ENCODE data around the gene AACS. TPM values are rescaled to one million over a fixed set of nuclear protein-coding genes. Genes with fewer than 3 reads are reported as not detected.

AACS gene
- total and polyA plus RNA-seq, 10 of the 15 experiments (the other 5 are each of a cell fraction or from before 2014, with no cell fraction given), result 10.1 to 34.0 (median 21.1) TPM

GRCh38 chr12:125142601-125143000 is 77.4 kb downstream of the AACS start:
- CTCF ChIA-PET, result no interaction called here
- RAD21 ChIA-PET (ENCODE audit: unreplicated experiment), result no interaction called here

GRCh38 chr12:125143491-125143890 is 78.3 kb downstream of the AACS start:
- POLR2A ChIA-PET, result no interaction called here
- Histone ChIP-seq H3K27me3 (replicated peaks in 1 of 2; ENCODE audit: control insufficient read depth in 2 of 2, insufficient read depth in 2 of 2, low read length in 1 of 2) (no peaks in the 10 kb centered on the region), H3K4me1 (ENCODE audit: control insufficient read depth, insufficient read depth, low read length) (peaks cover 12% of the 10 kb centered on the region), H3K9me3 (replicated peaks; ENCODE audit: control insufficient read depth, insufficient read depth, low read length) (no peaks in the 10 kb centered on the region), H2AFZ (ENCODE audit: control insufficient read depth, low read depth, low read length) (no peak overlapping the region), H3K4me2 (ENCODE audit: control insufficient read depth, insufficient read depth) (no peak overlapping the region), H3K36me3 (ENCODE audit: control insufficient read depth in 2 of 2, insufficient read depth in 2 of 2, low read length in 1 of 2) (no peaks in the 10 kb centered on the region), H4K20me1 (ENCODE audit: control insufficient read depth, insufficient read depth) (0 out of 2 replicates have a peak, but pooled peaks cover 2% of the 10 kb centered on the region), H3K9ac (ENCODE audit: control insufficient read depth, insufficient read depth, low read length) (no peak overlapping the region), H3K4me3 (no peak overlapping the region), H3K79me2 (ENCODE audit: control insufficient read depth, insufficient read depth, low read length) (no peaks in the 10 kb centered on the region), H3K27ac (ENCODE audit: control insufficient read depth, insufficient read depth) (no peak overlapping the region)
- RAD21 ChIA-PET (ENCODE audit: unreplicated experiment), result no interaction called here
- WGBS (ENCODE audit: insufficient coverage, insufficient replicate concordance, low lambda C conversion rate, missing lambda C conversion rate), result 57% methylated on average over 9 of the region's 9 CpGs
- TF ChIP-seq IKZF2 (IDR thresholded peaks at IDR 0.05), result no peak
- TF ChIP-seq NFYB (IDR thresholded peaks at IDR 0.05; ENCODE audit: insufficient read depth, low read depth, low read length), result no peak
- TF ChIP-seq CBX3 (IDR thresholded peaks at IDR 0.05; ENCODE audit: borderline replicate concordance, low read depth), result no peak
- TF ChIP-seq KAT2A (conservative IDR thresholded peaks at IDR 0.05; ENCODE audit: control insufficient read depth, low read depth, low read length), result no peak
- no peak for TF ChIP-seq RAD51 (IDR thresholded peaks at IDR 0.05)
- TF ChIP-seq SKIL (IDR thresholded peaks at IDR 0.05; ENCODE audit: low read depth, poor library complexity, severe bottlenecking), result no peak
- no peak for TF ChIP-seq NR2C1 (IDR thresholded peaks at IDR 0.05)
- TF ChIP-seq SMC3 (IDR thresholded peaks at IDR 0.05; ENCODE audit: borderline replicate concordance, low read length), result no peak
- TF ChIP-seq ZBTB4 (CRISPR knock-in tag; IDR thresholded peaks at IDR 0.05), result no peak
- in situ Hi-C loops (cut with MboI) (no loop called here), intact Hi-C loops (cut with micrococcal nuclease; ENCODE audit: unreplicated experiment) (no loop called here)
- no peak for FAIRE-seq
- CTCF ChIA-PET, result no interaction called here
- ATAC-seq, result no peak
- SMC1A ChIA-PET (ENCODE audit: uncharacterized antibody, unreplicated experiment), result no interaction called here
- no peak for DNase-seq (ENCODE audit: low read depth, low spot score)
- BruUV-seq (replicated peaks), result no TSS peak

More at GRCh38 chr12:125142601-125143000, 77.4 kb downstream of the AACS start:
- H4K20me1 ChIP-seq (ENCODE audit: control insufficient read depth, insufficient read depth), result 0 out of 2 replicates have a peak, but pooled peaks cover 2% of the 10 kb centered on the region
- TSS peak; percentile 41 for BruUV-seq (replicated peaks)
- H3K4me3 ChIP-seq, result no peak overlapping the region
- intact Hi-C loops (cut with micrococcal nuclease; ENCODE audit: unreplicated experiment), result no loop called here
- TF ChIP-seq MYC (IDR thresholded peaks at IDR 0.05; ENCODE audit: insufficient read depth, insufficient read length, insufficient replicate concordance, low read length, severe bottlenecking), result no peak
- TF ChIP-seq RUNX3 (IDR thresholded peaks at IDR 0.05; ENCODE audit: low read length), result no peak
- TF ChIP-seq POLR2AphosphoS2 (IDR thresholded peaks at IDR 0.05; ENCODE audit: low read depth, low read length), result no peak
- no peak for TF ChIP-seq SIN3A (IDR thresholded peaks at IDR 0.05; ENCODE audit: low read depth, low read length)
- no peak for TF ChIP-seq MEF2A (IDR thresholded peaks at IDR 0.05; ENCODE audit: insufficient read depth, low read depth, low read length)
- TF ChIP-seq CREB1 (IDR thresholded peaks at IDR 0.05; ENCODE audit: low read depth), result no peak
- DNase-seq (ENCODE audit: low read depth, low spot score) (no peak), ATAC-seq (no peak), FAIRE-seq (no peak)
- H3K27ac ChIP-seq (ENCODE audit: control insufficient read depth, insufficient read depth), result no peak overlapping the region
- in situ Hi-C loops (cut with MboI), result no loop called here
- no peak overlapping the region for H2AFZ ChIP-seq (ENCODE audit: control insufficient read depth, low read depth, low read length)
- WGBS (ENCODE audit: insufficient coverage, insufficient replicate concordance, low lambda C conversion rate, missing lambda C conversion rate), result 98% methylated on average over 9 of the region's 9 CpGs
- POLR2A ChIA-PET, result no interaction called here
- no peaks in the 10 kb centered on the region for H3K9me3 ChIP-seq (replicated peaks; ENCODE audit: control insufficient read depth, insufficient read depth, low read length)
- SMC1A ChIA-PET (ENCODE audit: uncharacterized antibody, unreplicated experiment), result no interaction called here
- no peaks in the 10 kb centered on the region; a peak in 1 of 4 replicates for H3K36me3 ChIP-seq (ENCODE audit: control insufficient read depth in 2 of 2, insufficient read depth in 2 of 2, low read length in 1 of 2)
- no peaks in the 10 kb centered on the region for H3K27me3 ChIP-seq (replicated peaks in 1 of 2; ENCODE audit: control insufficient read depth in 2 of 2, insufficient read depth in 2 of 2, low read length in 1 of 2)
- no peak overlapping the region for H3K9ac ChIP-seq (ENCODE audit: control insufficient read depth, insufficient read depth, low read length)
- H3K4me1 ChIP-seq (ENCODE audit: control insufficient read depth, insufficient read depth, low read length), result peaks cover 5% of the 10 kb centered on the region
- no peak overlapping the region for H3K4me2 ChIP-seq (ENCODE audit: control insufficient read depth, insufficient read depth)
- no peaks in the 10 kb centered on the region for H3K79me2 ChIP-seq (ENCODE audit: control insufficient read depth, insufficient read depth, low read length)
